Iris pigment epithelial cell (primary cell): ENCODE results near the gene C2CD4C.
A peak's percentile ranks its signal among the peaks of the same experiment; 100 is the strongest.
"Not testable (repeated sequence)": the region's sequence is repeated elsewhere in the genome, so short reads cannot be mapped to it uniquely, and the experiment has no call there.

ENCODE experiments used
- DNase-seq: peaks from one replicate; pipeline ENCODE4 v3.0.0-alpha.2; 2011; ENCODE audit warnings: low read depth

C2CD4C gene

DNA sequence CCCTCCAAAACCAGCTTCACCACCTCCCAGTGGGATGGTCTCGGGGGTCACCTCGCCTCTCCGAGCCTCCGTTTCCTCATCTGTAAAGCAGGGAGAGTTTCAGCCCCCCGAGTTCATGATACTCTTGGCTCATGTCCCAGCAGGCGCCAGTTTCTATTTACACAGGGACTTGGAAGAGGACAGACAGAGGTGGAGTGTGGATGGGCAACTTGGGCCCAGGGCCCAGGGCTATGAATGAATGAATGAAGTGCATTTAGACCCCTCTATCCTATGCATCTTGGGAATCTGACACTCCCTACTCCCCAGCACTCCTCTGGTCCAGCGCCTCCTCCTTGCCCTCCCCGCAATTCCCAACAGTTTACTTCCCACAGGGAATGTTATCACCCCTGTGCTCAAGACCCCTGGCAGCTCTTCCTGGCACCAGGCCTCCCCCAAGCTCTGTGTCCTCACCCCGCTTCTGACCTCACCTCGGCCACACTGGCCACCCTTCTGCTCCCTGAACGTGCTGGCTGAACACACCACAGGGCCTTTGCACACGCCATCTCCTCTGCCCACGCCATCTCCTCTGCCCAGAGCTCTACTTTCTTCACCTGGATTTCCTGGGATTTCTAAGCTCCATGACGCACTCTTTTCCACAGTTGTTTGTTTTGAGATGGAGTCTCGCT lies 4.9 kb upstream of the C2CD4C start:
- DNase-seq, result no peak

DNA sequence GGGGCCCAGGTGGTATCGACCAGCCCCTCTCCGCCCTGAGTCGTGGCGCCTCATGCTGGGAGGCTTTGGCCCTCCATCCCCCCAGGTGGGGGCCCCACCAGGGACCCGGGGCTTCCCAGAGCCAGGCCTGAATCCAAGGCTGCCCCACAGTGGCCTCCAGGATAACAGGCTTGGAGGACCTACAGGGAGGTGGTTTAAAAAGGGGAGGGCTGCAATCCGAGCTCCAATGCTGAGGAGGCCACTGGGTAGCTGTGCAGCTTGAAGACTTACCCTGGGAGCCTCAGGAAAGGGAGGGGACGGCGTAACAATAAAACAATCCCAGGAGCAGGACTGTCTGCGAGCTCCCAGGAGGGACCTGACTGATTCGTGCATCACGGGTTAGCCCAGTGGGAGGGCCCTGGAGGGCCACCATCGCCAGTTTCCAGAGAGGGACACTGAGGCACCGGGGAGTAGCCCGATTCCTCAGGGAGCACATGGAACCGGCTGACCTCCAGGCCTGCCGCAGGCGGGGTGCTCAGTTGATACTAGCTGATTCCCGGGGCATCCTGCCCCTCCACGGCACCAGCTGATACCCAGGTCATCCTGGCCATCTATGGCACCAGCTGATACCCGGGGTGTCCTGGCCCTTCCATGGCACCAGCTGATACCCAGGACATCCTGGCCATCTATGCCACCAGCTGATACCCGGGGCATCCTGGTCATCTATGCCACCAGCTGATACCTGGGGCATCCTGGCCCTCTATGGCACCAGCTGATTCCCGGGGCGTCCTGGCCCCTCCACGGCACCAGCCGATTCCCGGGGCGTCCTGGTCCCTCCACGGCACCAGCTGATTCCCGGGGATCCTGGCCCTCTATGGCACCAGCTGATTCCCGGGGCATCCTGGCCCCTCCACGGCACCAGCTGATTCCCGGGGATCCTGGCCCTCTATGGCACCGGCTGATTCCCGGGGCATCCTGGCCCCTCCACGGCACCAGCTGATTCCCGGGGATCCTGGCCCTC lies 3.7 kb upstream of the C2CD4C start:
- peak; percentile 9 for DNase-seq

DNA sequence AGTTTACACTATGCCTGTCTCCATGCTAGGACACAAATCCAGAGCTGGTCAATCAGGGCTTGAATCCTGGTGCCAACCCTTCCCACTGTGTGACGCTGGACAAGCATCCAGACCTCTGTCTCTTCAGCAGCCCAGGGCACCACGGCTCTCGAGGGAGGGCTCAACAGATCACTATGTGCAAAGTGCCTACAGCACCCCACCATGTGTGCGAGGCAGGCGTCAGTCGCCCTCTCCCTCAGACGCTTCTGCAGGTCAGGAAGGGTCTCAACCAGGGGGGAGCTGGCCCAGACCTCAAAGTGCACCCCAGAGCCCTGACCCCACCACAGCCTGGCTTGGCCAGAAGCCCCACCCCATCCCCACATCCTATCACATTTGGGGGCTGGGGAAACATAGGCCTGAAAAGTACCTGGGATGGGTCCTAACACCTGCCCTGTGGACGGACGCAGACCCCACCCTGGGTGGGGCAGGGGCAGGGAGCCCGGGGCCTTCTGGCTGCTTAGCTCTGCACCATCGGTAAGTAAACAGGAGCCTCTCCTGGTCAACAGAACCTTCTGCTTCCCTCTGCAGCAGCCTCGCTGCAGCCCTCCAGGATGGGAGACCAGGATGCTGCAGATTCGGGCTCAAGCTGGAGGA lies 2.9 kb upstream of the C2CD4C start:
- DNase-seq, result no peak

DNA sequence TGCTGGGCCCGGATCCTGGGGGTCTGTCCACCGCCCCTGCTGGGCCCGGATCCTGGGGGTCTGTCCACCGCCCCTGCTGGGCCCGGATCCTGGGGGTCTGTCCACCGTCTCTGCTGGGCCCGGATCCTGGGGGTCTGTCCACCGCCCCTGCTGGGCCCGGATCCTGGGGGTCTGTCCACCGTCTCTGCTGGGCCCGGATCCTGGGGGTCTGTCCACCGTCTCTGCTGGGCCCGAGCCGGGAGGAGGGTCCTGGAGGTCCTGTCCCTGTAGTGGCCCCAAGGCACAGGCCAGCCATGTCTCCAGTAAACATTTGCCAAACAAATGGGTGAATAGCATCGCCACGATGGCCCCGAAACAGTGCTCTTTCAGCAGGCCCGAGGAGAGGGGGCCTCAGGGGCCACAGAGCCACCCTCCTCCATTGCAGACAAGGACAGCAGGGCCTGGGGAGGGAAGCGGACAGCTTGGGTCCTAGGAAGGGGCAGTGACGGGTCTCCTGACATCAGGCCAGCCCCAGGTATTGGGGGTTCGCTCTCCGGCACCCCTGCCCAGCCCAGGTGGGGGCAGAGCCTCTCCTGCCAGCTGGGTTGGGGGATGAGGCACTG lies 2.3 kb upstream of the C2CD4C start:
- DNase-seq, result not testable (repeated sequence)

DNA sequence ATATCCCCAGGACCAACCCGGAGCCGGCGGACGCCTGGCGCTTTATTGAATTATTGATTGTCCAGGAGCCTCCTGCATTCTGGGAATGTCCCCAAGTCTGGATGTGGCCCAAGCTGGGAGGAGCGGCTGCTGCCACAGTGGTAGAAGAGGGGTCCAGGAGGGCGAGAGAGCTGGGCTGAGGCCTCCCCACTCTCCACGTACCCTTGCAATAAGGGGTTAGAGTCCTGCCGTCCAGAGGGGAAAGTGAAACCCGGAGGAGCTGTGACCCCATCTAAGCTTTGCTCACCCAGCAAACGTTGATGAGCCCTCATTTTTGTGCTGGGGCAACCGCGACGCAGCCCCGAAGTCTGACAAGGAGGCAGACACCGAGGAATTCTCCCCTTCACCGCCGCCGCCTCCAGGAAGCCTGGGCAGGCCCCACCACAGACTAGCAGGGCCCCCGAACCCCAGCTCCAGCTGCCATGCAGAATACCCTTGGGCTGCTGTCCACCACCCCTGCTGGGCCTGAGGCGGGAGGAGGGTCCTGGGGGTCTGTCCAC lies 1.4 kb upstream of the C2CD4C start:
- DNase-seq, result no peak

DNA sequence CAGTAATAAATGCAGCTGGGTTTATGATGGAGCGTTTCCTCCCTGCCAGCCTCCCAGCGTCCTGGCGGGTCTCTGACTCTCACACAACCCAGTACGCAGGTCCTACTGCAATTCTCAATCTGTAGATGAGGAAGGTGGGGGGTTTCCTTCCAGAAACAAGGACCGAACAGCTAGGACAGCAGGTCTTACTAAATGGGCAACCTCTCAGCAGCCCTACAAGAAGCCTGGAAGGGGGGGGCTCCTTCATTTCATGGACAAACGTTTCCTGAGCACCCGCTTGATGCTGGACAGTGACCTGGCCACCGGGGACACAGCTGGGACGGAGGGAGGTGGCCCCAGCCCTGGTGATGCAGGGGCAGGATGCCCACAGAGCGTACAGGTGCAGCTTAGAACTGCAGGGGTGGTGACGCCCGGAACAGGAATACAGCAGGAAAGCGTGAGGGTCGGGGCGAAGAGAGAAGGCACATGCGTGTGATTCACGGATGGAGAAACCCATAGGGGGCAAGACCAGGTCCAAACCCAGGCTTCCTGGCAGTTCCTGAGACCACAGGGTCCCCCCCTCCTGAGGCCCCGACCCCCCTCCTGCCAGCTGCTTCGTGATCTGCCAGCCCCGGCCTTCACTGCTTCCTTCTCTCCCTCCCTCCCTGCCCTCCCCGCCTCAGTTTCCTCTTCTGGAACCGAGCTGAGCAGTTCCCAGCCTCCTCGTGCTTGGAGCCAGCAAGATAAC lies 732 bp upstream of the C2CD4C start:
- no peak for DNase-seq

DNA sequence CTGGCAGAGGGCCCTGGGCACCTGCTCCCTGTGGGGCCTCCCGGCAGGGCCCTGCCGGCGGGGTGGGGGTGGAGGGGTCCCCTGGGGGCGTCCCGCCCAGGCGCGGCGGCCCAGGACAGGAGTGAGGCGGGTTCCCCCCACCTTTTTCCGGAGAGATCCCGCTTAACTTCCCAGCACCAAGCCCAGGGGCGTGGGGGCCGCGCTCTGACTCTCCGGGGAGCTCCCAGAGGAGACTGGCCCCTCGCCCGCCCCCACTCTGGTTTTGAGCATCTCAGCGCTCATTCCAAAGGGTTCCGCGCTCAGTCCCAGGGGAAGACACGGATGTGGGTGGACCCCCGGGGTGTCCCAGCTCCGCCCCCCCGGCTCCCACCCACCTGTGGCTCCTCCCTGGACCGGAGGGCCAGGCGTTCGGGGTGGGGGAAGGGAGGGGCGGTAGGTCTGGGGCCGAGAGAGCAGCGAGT lies 476 bp downstream of the C2CD4C start:
- DNase-seq, result no peak

DNA sequence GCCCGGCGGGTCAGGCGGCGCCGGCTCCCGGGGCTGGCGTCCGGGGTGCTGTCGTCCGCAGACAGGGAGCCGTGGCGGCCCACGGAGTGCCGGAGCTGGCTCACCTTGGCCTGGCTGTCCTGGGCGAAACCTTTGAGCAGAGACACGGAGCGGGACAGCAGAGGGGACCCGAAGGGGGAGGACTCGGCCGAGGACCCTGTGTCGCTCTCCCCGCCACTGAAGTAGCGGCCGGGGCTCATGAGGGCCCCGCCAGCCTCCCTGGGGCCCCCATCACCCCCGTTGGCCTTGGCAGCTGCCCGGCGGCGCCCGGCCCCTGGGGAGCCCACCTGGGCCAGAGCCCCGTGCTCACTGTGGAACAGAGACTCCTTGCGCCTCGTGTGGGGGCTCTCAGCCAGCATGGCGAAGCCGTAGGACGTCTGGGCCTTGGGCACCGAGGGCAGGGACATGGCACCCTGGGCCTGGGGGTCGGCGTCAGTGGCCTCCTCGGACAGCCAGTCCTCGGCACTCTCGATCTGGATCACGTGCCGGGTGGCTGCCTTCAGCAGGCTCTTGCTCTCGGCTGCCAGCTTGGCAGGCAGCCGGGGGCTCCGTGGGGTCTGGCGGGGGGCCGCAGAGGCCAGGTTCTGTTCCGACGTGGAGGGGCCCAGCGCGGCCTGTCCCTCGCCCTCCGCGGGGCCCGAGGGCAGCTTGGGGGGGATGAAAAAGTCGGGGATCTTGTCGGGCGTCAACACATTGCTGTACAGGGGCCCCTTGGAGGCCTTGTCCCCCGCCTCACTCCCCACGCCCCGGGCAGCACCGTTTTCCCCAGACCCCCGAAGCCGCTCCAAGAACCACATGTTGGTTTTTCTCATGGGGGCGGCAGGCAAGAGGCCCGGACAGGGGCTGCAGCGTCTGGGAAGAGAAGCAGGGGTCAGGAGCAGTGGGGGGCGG lies 1.2 kb downstream of the C2CD4C start:
- no peak for DNase-seq

DNA sequence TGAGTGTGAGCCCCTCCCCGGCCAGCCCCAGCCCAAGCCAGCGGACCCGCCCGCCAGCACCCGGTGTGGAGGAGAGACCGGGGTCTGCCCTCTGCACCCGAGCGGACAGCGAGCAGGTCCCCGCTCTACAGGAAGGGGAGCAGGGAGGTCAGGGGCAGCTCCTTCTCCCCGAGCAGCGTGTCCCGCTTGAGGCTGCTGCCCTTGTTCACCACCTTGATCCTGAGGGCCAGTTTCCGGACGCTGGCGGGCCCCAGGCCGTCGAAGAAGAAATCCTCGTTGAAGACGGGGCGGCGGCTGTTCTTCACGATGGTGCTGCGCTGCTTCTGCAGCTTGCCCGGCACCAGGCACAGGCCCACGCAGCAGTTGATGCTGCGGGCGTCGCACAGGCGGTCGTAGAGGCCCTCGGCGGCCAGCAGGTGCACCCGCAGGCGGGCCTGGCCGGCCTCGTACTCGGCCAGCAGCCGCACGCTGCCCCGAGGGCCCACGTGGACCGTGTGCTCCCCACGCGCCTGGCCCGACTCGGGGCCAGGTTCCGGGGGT lies 1.9 kb downstream of the C2CD4C start:
- DNase-seq, result no peak

DNA sequence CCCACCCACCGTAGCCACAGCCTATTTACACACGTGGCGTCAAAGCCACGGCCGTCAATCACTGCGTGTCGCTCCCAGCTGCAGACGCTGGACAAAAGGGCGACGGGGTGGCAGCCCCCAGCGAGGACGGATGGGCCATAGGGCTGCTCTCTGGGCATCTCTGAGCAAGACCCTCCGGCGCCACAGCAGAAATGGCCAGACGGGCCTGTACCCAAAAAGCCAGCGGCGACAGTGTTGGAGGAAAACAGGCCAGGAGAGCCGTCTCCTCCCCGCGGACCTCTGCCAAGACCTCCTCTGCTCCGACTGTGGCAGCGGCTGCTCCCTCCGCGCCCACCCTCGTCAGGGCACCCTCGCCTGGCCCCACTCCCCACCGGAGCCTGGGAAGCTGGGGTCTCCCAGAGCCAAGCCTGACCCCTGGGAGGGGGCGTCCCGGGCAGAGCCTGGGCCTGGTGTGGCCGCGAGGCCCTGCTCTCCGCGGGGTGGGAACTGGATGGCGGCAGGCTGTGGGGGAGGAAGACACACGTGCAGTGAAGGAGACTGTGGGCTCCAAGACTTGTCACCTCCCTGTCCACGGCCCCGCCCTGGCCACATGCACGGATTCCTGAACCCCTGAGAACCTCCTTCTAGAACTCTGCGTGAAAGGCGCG lies 2.7 kb downstream of the C2CD4C start:
- DNase-seq, result no peak

DNA sequence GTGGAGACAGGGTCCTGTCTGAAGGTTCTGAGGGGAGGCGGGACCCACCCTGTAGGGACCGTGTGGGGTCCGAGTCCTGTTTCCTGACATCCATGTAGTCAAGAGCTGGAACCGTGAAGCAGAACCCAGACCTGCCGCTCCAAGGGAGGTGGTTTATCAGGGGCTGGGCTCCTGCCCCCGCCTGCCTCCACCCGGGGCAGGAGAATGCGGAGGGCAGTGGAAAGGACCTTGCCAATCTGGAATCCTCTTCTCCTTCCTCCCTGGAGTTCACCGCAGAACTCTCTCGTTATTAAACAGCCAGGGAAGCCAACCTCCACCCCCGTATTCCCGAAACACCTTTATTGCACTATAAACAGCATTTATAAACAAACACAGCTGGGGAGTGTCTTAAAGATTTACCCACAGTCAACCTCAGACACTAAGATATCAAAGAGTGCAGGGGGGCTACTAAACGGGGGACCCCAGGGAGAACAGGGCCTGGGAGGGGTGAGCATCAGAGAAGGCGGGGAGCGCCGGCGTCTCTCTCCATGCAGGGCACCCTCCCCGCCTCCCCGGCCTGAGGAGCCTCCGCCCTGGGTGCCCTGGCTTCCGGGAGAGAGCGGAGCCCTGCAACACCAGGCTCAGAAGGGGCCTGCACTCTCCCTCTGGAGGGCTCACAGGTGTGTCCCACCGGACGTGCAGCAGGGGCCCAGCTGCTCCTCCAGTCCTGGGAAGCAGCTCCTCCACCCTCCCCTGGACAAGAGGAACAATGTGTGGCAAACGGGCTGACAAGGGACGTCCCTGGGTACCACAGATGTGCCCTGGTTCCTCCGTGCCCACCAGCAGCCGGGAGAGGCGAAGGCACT lies 3.6 kb downstream of the C2CD4C start:
- DNase-seq, result no peak

DNA sequence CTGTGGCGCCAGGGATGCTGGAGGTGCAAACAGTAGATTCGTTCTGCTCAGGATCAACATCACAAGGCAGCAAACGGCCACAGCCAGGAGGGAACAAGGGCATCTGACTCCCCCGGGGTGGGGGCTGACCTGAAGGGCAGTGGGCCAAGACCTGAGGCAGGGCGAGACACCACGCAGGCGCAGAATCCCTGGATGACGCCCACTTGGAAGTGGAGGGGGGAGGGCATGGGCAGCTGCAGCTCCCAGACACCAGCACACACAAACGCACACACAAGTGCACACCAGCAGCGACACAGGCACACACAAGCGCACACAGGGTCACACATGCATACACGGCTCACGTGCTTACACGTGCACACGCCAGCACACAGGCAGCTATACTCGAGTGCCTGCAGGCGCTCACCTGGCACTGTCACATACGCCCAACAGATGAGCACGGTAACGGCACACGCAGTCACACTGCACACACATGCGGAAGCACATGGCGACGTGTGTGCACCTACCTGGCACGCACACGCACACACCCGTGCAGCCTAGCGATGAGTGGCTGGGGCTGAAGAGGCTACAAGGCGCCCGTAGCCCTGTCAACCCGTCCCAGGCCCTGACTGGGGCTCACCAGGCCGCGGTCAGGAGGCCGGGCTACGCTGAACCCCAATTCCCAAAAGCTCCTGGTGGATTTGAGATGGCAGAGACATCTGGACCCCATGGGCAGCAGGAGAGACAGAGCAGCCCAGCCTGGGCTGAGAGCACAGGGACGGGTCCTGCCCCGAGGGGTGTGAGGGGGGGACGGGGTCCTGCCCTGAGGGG lies 5.5 kb downstream of the C2CD4C start:
- no peak for DNase-seq

DNA sequence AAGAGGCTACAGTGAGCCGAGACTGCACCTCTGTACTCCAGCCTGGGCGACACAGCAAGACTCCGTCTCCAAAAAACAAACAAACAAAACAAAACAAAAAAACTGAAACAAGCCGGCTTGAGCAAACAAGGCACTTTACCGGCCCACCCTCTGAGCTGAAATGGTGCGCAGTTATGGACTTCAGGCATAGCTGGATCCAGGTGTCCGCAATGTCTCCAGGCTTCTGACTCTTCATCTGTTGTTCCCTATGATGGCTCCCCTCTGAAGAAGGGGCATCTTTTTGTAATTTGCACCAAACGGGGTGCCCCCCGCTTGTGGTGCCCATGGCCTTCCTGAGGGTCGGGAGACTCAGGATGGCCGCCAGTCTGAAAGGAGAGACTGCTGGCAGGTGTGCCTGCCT lies 6.2 kb downstream of the C2CD4C start:
- no peak for DNase-seq

DNA sequence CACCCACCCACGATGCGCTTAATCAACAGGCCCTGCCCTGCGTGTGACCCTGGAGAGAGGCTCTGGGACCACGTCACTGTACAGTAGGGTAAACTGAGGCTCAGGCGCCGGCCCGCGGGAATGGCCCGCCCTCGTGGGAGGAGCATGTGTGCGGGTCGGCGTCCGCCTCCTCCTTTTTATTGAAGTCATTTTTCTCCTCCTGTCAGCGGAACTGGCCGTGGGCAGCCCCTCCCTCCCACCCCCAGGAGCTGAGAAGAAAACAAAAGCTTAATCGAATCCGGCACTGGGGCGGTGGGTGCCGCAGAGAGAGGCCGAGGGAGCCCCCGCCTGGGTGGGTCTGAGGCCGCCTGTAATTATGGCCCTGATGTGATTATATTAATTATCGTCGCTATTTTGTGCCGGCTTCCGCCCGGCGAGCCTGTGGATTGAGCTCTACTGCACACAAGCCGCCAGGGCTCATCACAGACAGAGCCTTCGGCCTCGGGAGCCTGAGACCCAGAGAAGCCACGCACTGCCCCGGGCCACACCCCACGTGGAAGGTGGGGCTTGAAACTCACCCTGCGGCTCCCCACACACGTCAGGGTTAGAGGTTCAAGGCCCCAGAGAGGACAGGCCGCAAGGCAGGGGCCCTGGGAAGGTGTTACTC lies 7.0 kb downstream of the C2CD4C start:
- peak; percentile 32 for DNase-seq

DNA sequence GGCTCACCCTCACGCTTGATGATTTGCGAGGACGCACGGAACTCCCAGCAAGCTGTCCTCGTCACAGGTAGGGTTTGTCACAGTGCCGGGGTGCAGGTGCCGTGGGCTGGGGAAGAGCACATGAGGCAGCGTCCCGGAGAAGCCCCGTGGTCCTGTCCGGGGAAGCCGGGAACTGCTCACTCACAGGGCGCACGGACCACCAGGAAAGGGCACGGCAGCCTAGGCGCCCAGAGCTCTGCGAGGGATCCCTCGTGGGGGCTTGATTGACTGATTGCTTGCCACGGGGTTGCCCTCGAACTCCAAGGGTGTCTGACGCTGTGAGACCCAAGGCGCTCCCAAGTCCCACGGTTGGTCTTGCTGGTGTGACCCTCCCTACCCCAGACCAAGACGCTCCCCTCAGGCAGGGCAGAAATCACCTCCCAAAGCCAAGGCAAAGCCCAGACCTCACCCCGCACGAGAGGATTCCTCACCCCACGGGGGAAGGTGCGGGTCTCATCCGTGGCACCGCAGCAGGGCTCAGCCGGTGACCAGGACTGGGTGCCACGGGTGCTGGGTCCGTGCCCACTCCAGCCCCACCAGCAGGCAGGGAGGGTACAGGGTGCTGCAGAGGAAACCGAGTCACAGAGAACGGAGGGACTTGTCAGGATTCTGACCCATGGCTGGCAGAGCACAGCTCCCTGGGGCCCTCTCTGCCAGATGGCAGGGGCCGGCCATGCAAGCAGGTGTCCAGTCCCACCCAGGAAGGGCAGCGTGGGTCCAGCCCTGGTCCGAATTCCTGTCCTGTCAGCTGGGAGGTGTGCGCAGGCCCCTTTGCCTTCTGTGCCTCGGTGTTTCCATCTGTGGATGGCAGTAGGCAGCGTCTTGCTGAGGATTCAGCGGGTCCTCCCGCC lies 7.7 kb downstream of the C2CD4C start:
- DNase-seq, result no peak

DNA sequence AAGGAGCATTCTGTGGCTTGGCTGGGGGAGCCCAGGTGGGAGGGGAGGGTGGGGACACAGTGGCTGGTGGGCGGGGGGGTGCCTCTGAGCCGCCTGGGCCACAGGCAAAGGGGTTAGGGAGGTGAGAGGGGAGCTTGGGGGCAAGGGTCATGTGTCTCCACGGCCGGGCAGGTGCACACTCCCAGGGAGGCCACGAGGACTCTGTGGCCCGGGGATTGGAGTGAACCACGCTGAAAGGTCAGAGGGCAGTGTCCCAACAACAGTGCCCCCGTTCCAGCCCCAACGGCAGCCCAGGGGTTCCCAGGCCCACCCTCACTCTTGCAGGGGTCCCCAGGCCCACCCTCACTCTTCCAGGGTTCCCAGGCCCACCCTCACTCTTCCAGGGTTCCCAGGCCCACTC lies 9.6 kb downstream of the C2CD4C start:
- no peak for DNase-seq
